ENCODE data around the gene ZNF683.

Gene ZNF683

DNA sequence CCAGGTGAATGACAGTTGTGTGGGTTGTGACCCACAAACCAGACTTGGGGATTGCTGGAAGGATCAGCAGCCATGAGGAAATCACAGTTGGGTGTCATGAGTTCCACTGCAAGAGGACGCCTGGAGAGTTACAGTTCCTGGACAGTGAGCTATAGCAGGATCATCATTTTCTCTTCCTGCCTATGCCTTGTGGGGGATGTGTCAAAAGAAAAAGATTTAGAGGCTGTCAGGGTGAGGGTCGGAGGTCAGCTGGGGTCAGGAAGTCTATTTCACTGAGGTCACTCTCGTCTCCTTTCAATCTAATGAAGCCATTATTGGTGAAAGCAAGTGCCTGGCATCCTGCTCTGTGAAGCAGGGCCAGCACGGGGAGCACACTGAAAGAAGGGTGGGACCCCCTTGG, 31.1 kb upstream of the ZNF683 start (continued):
- TF ChIP-seq ZNF560 (tag by site-specific recombination; IDR thresholded peaks at IDR 0.05; ENCODE audit: borderline replicate concordance) (no peak), SP2 (tag by site-specific recombination; IDR thresholded peaks at IDR 0.05) (no peak), ZNF670 (tag by site-specific recombination; IDR thresholded peaks at IDR 0.05; ENCODE audit: low read depth) (no peak), ZNF274 (IDR thresholded peaks at IDR 0.05; ENCODE audit: low read length) (no peak), ZNF274 (tag by site-specific recombination; IDR thresholded peaks at IDR 0.05; ENCODE audit: borderline replicate concordance) (no peak), KLF9 (tag by site-specific recombination; IDR thresholded peaks at IDR 0.05; ENCODE audit: low read depth) (no peak)

DNA sequence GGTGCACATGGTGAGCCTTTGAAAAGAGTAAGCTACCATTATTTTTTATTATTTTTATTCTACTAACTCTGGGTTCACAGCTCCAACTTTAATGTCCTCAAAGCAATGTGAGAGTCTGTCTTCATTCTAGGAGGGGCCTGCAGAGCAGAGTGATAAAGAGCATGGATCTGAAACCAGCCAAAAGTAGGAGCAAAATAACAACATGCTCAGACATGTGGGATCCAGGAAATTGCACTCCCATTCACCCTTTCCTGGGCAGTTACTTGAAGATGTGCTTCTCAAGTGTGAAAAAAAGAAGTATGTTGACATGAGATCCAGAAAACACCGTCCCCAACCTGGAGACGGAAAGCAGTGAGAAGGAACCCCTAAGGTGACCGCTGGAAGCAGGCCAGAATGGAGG, 29.3 kb upstream of the ZNF683 start:
- POLR2A ChIA-PET: no interaction called here

DNA sequence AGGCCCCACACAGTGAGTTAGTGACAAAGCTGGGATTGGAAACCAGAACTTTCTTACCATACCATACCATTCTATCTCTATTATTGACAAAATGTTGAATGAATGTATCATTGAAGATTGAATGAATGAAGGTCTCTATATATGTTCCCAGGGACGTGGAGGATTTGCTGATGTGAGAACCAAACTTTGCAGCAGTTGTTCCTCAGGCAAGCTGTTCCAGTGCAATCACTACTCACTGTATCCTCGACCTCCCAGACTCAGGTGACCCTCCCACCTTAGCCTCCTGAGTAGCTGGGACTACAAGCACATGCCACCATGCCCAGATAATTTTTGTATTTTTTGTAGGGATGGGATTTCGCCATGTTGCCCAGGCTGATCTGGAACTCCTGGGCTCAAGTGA, 26.5 kb upstream of the ZNF683 start:
- Histone ChIP-seq H3K27ac (ENCODE audit: extremely low read depth, low read depth, low read length) (no peak overlapping the region), H3K4me3 (ENCODE audit: low read depth, low read length) (no peak overlapping the region), H3K4me1 (ENCODE audit: control insufficient read depth, insufficient read depth, low read length) (no peaks in the 10 kb centered on the region), H3K9me3 (ENCODE audit: control insufficient read depth, insufficient read depth, low read depth, low read length) (no peaks in the 10 kb centered on the region), H3K36me3 (ENCODE audit: control insufficient read depth in 2 of 2, insufficient read depth in 1 of 2, low read length in 2 of 2) (no peaks in the 10 kb centered on the region)
- TF ChIP-seq ZNF48 (tag by site-specific recombination; IDR thresholded peaks at IDR 0.05): no peak
- no peak for TF ChIP-seq ZNF747 (tag by site-specific recombination; IDR thresholded peaks at IDR 0.05)
- no peak for TF ChIP-seq ZBTB1 (tag by site-specific recombination; IDR thresholded peaks at IDR 0.05)
- TF ChIP-seq, protein P1, sequence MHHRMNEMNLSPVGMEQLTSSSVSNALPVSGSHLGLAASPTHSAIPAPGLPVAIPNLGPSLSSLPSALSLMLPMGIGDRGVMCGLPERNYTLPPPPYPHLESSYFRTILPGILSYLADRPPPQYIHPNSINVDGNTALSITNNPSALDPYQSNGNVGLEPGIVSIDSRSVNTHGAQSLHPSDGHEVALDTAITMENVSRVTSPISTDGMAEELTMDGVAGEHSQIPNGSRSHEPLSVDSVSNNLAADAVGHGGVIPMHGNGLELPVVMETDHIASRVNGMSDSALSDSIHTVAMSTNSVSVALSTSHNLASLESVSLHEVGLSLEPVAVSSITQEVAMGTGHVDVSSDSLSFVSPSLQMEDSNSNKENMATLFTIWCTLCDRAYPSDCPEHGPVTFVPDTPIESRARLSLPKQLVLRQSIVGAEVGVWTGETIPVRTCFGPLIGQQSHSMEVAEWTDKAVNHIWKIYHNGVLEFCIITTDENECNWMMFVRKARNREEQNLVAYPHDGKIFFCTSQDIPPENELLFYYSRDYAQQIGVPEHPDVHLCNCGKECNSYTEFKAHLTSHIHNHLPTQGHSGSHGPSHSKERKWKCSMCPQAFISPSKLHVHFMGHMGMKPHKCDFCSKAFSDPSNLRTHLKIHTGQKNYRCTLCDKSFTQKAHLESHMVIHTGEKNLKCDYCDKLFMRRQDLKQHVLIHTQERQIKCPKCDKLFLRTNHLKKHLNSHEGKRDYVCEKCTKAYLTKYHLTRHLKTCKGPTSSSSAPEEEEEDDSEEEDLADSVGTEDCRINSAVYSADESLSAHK (tag by site-specific recombination; IDR thresholded peaks at IDR 0.05): no peak
- no peak for TF ChIP-seq MEIS1 (CRISPR knock-in tag; IDR thresholded peaks at IDR 0.05; ENCODE audit: borderline replicate concordance)
- no peak for TF ChIP-seq ZNF24 (tag by site-specific recombination; IDR thresholded peaks at IDR 0.05)
- TF ChIP-seq ZBTB8A (tag by site-specific recombination; IDR thresholded peaks at IDR 0.05): no peak
- no peak for TF ChIP-seq ZNF239 (tag by site-specific recombination; IDR thresholded peaks at IDR 0.05)
- TF ChIP-seq ZNF121 (tag by site-specific recombination; IDR thresholded peaks at IDR 0.05): no peak
- TF ChIP-seq, protein P2, sequence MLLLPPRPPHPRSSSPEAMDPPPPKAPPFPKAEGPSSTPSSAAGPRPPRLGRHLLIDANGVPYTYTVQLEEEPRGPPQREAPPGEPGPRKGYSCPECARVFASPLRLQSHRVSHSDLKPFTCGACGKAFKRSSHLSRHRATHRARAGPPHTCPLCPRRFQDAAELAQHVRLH (tag by site-specific recombination; IDR thresholded peaks at IDR 0.05): no peak
- no peak for TF ChIP-seq ZNF169 (tag by site-specific recombination; IDR thresholded peaks at IDR 0.05)
- no peak for TF ChIP-seq ZNF623 (tag by site-specific recombination; IDR thresholded peaks at IDR 0.05)
- TF ChIP-seq, protein P3, sequence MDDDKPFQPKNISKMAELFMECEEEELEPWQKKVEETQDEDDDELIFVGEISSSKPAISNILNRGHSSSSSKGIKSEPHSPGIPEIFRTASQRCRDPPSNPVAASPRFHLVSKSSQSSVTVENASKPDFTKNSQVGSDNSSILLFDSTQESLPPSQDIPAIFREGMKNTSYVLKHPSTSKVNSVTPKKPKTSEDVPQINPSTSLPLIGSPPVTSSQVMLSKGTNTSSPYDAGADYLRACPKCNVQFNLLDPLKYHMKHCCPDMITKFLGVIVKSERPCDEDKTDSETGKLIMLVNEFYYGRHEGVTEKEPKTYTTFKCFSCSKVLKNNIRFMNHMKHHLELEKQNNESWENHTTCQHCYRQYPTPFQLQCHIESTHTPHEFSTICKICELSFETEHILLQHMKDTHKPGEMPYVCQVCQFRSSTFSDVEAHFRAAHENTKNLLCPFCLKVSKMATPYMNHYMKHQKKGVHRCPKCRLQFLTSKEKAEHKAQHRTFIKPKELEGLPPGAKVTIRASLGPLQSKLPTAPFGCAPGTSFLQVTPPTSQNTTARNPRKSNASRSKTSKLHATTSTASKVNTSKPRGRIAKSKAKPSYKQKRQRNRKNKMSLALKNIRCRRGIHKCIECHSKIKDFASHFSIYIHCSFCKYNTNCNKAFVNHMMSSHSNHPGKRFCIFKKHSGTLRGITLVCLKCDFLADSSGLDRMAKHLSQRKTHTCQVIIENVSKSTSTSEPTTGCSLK (tag by site-specific recombination; IDR thresholded peaks at IDR 0.05): no peak
- ChIA-PET POLR2A (interaction anchor here (0.8 kb wide), 1 partner anchor 62 kb away, joined by 3 read pairs; no protein-coding TSS in a partner anchor), CTCF (interaction anchor here (1.5 to 4.7 kb wide), 2 partner anchors 18 to 123 kb away, joined by 3 to 35 read pairs; no protein-coding TSS in a partner anchor)

More for the DNA sequence above, 29.3 kb upstream of the ZNF683 start:
- Histone ChIP-seq H3K4me1 (ENCODE audit: control insufficient read depth, insufficient read depth, low read length) (no peaks in the 10 kb centered on the region), H3K36me3 (ENCODE audit: control insufficient read depth in 2 of 2, insufficient read depth in 1 of 2, low read length in 2 of 2) (no peaks in the 10 kb centered on the region), H3K4me3 (ENCODE audit: low read depth, low read length) (no peak overlapping the region), H3K27ac (ENCODE audit: extremely low read depth, low read depth, low read length) (no peak overlapping the region), H3K9me3 (ENCODE audit: control insufficient read depth, insufficient read depth, low read depth, low read length) (no peaks in the 10 kb centered on the region)
- no peak for TF ChIP-seq ZNF785 (tag by site-specific recombination; IDR thresholded peaks at IDR 0.05)
- no peak for TF ChIP-seq ZBTB7A (tag by site-specific recombination; IDR thresholded peaks at IDR 0.05; ENCODE audit: low read depth)
- no peak for TF ChIP-seq ZFP69B (tag by site-specific recombination; IDR thresholded peaks at IDR 0.05)
- TF ChIP-seq ZNF394 (tag by site-specific recombination; IDR thresholded peaks at IDR 0.05; ENCODE audit: borderline replicate concordance): no peak
- no peak for TF ChIP-seq HOXD13 (CRISPR knock-in tag; IDR thresholded peaks at IDR 0.05; ENCODE audit: borderline replicate concordance)
- TF ChIP-seq, protein P4, sequence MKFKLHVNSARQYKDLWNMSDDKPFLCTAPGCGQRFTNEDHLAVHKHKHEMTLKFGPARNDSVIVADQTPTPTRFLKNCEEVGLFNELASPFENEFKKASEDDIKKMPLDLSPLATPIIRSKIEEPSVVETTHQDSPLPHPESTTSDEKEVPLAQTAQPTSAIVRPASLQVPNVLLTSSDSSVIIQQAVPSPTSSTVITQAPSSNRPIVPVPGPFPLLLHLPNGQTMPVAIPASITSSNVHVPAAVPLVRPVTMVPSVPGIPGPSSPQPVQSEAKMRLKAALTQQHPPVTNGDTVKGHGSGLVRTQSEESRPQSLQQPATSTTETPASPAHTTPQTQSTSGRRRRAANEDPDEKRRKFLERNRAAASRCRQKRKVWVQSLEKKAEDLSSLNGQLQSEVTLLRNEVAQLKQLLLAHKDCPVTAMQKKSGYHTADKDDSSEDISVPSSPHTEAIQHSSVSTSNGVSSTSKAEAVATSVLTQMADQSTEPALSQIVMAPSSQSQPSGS (tag by site-specific recombination; IDR thresholded peaks at IDR 0.05; ENCODE audit: low read depth): no peak
- TF ChIP-seq ZNF768 (tag by site-specific recombination; IDR thresholded peaks at IDR 0.05): no peak
- TF ChIP-seq ZNF266 (tag by site-specific recombination; IDR thresholded peaks at IDR 0.05; ENCODE audit: low read depth): no peak
- TF ChIP-seq ZNF571 (tag by site-specific recombination; IDR thresholded peaks at IDR 0.05): no peak
- CTCF ChIA-PET: interaction anchor here (0.5 to 1.4 kb wide), 4 partner anchors 16 to 515 kb away, joined by 3 to 5 read pairs (median 4); no protein-coding TSS in a partner anchor
